ENCODE data around the gene QRFP. TPM values are rescaled to one million over a fixed set of nuclear protein-coding genes. Genes with fewer than 3 reads are reported as not detected.

The QRFP gene
- polyA plus RNA-seq, 1 of the 3 experiments (the other 2 are of a cell fraction) = not detected

GRCh38 chr9:130943777-130944176, 47.2 kb upstream of the QRFP start:
- Histone ChIP-seq H4K20me1 (ENCODE audit: insufficient read depth) (0 out of 2 replicates have a peak, but pooled peaks cover 6% of the 10 kb centered on the region), H3K4me1 (ENCODE audit: control insufficient read depth in 1 of 2, insufficient read depth in 2 of 2, low read depth in 1 of 2, low read length in 1 of 2) (peaks cover 0 to 10% of the 10 kb centered on the region in 2 experiments; a peak in 1 of 4 replicates), H3K9ac (no peak overlapping the region), H3K4me2 (no peak overlapping the region), H2AFZ (ENCODE audit: low read depth) (no peak overlapping the region), H3K9me2 (no peaks in the 10 kb centered on the region), H3K36me3 (replicated peaks in 1 of 2; ENCODE audit: control insufficient read depth in 1 of 2, insufficient read depth in 2 of 2, low read length in 1 of 2) (no peaks in the 10 kb centered on the region), H3K27ac (ENCODE audit: low read depth in 2 of 2, low read length in 1 of 2) (no peak overlapping the region), H3K27me3 (ENCODE audit: insufficient read depth) (peaks cover 48% of the 10 kb centered on the region), H3K9me3 (no peaks in the 10 kb centered on the region), H3F3A (replicated peaks; ENCODE audit: insufficient read depth) (no peaks in the 10 kb centered on the region), H3K4me3 (ENCODE audit: low read depth in 2 of 2, low read length in 1 of 2) (no peak overlapping the region), H3K79me2 (ENCODE audit: insufficient read depth) (no peaks in the 10 kb centered on the region)
- DNase-seq = no peak
- WGBS (ENCODE audit: low lambda C conversion rate) = 21% methylated on average over 14 of the region's 14 CpGs
- POLR2A ChIA-PET = no interaction called here
- CTCF ChIA-PET = interaction anchor here (0.8 to 2.8 kb wide), 6 partner anchors 10 to 78 kb away, joined by 3 to 17 read pairs (median 8); no protein-coding TSS in a partner anchor
- TF ChIP-seq SMC3 (IDR thresholded peaks at IDR 0.05; ENCODE audit: low read depth, low read length) (no peak), RFX5 (IDR thresholded peaks at IDR 0.05; ENCODE audit: low read length) (no peak), RCOR1 (IDR thresholded peaks at IDR 0.05; ENCODE audit: low read length) (no peak), EP300 (IDR thresholded peaks at IDR 0.05; ENCODE audit: borderline replicate concordance in 1 of 2, low read depth in 1 of 2, low read length in 1 of 2) (no peak), MEF2A (IDR thresholded peaks at IDR 0.05; ENCODE audit: borderline replicate concordance, low read depth) (no peak), RAD21 (IDR thresholded peaks at IDR 0.05; ENCODE audit: low read length) (no peak), NFIC (IDR thresholded peaks at IDR 0.05; ENCODE audit: borderline replicate concordance) (no peak), TCF12 (IDR thresholded peaks at IDR 0.05) (no peak), FOXM1 (IDR thresholded peaks at IDR 0.05; ENCODE audit: low read depth) (no peak)
- TF ChIP-seq, protein P1, sequence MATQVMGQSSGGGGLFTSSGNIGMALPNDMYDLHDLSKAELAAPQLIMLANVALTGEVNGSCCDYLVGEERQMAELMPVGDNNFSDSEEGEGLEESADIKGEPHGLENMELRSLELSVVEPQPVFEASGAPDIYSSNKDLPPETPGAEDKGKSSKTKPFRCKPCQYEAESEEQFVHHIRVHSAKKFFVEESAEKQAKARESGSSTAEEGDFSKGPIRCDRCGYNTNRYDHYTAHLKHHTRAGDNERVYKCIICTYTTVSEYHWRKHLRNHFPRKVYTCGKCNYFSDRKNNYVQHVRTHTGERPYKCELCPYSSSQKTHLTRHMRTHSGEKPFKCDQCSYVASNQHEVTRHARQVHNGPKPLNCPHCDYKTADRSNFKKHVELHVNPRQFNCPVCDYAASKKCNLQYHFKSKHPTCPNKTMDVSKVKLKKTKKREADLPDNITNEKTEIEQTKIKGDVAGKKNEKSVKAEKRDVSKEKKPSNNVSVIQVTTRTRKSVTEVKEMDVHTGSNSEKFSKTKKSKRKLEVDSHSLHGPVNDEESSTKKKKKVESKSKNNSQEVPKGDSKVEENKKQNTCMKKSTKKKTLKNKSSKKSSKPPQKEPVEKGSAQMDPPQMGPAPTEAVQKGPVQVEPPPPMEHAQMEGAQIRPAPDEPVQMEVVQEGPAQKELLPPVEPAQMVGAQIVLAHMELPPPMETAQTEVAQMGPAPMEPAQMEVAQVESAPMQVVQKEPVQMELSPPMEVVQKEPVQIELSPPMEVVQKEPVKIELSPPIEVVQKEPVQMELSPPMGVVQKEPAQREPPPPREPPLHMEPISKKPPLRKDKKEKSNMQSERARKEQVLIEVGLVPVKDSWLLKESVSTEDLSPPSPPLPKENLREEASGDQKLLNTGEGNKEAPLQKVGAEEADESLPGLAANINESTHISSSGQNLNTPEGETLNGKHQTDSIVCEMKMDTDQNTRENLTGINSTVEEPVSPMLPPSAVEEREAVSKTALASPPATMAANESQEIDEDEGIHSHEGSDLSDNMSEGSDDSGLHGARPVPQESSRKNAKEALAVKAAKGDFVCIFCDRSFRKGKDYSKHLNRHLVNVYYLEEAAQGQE (IDR thresholded peaks at IDR 0.05; ENCODE audit: low read depth, low read length) = no peak

DNA sequence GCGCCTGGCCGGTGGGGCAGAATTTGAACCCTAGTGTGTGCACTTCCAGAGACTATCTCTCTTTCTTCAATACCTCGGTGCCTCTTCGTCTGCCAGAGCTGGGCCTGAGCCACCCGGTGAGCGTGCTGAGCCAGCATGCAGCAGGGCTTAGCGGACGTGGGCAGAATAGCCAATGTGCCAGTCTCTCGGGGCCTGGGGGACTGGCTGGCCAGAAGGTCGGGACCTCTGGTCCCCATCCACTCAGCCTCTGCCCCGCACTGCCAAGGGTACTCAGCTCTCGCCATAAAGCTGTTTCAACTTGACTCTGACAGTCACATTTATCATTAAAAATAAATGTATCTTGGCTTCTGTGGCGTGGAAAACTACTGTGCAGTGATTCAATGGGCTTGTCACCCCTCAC, 46.6 kb upstream of the QRFP start:
- Histone ChIP-seq H3K4me1 (ENCODE audit: control insufficient read depth in 1 of 2, insufficient read depth in 2 of 2, low read depth in 1 of 2, low read length in 1 of 2) (peaks cover 0 to 10% of the 10 kb centered on the region in 2 experiments; a peak in 1 of 4 replicates), H3K79me2 (ENCODE audit: insufficient read depth) (no peaks in the 10 kb centered on the region), H3K27me3 (ENCODE audit: insufficient read depth) (peaks cover 49% of the 10 kb centered on the region), H3K27ac (ENCODE audit: low read depth in 2 of 2, low read length in 1 of 2) (no peak overlapping the region), H3K9me3 (no peaks in the 10 kb centered on the region), H3K4me2 (no peak overlapping the region), H2AFZ (ENCODE audit: low read depth) (no peak overlapping the region), H3K9me2 (no peaks in the 10 kb centered on the region), H4K20me1 (ENCODE audit: insufficient read depth) (0 out of 2 replicates have a peak, but pooled peaks cover 6% of the 10 kb centered on the region), H3K4me3 (ENCODE audit: low read depth in 2 of 2, low read length in 1 of 2) (no peak overlapping the region), H3K36me3 (replicated peaks in 1 of 2; ENCODE audit: control insufficient read depth in 1 of 2, insufficient read depth in 2 of 2, low read length in 1 of 2) (no peaks in the 10 kb centered on the region), H3K9ac (no peak overlapping the region), H3F3A (replicated peaks; ENCODE audit: insufficient read depth) (no peaks in the 10 kb centered on the region)
- TF ChIP-seq YY1 (IDR thresholded peaks at IDR 0.05; ENCODE audit: low read depth) (no peak), IRF3 (IDR thresholded peaks at IDR 0.05; ENCODE audit: low read depth, low read length) (no peak), RCOR1 (IDR thresholded peaks at IDR 0.05; ENCODE audit: low read length) (no peak), RAD21 (IDR thresholded peaks at IDR 0.05; ENCODE audit: low read length) (no peak), FOXM1 (IDR thresholded peaks at IDR 0.05; ENCODE audit: low read depth) (no peak), GATA2 (CRISPR knock-in tag; IDR thresholded peaks at IDR 0.05) (no peak), RFX5 (IDR thresholded peaks at IDR 0.05; ENCODE audit: low read length) (no peak), SMC3 (IDR thresholded peaks at IDR 0.05; ENCODE audit: low read depth, low read length) (no peak)
- TF ChIP-seq, protein P2, sequence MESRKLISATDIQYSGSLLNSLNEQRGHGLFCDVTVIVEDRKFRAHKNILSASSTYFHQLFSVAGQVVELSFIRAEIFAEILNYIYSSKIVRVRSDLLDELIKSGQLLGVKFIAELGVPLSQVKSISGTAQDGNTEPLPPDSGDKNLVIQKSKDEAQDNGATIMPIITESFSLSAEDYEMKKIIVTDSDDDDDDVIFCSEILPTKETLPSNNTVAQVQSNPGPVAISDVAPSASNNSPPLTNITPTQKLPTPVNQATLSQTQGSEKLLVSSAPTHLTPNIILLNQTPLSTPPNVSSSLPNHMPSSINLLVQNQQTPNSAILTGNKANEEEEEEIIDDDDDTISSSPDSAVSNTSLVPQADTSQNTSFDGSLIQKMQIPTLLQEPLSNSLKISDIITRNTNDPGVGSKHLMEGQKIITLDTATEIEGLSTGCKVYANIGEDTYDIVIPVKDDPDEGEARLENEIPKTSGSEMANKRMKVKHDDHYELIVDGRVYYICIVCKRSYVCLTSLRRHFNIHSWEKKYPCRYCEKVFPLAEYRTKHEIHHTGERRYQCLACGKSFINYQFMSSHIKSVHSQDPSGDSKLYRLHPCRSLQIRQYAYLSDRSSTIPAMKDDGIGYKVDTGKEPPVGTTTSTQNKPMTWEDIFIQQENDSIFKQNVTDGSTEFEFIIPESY (IDR thresholded peaks at IDR 0.05; ENCODE audit: borderline replicate concordance, low read depth) = no peak
- ChIA-PET POLR2A (interaction anchor here (0.6 kb wide), 1 partner anchor 386 kb away, joined by 4 read pairs; no protein-coding TSS in a partner anchor), CTCF (interaction anchor here (0.8 to 2.8 kb wide), 10 partner anchors 9 to 102 kb away, joined by 3 to 17 read pairs (median 4); no protein-coding TSS in a partner anchor)
- DNase-seq = peak; percentile 46
- WGBS (ENCODE audit: low lambda C conversion rate) = 43% methylated on average over 8 of the region's 13 CpGs

Data from SK-N-SH (cell line).